ENCODE data around the gene CCDC3. TPM values are rescaled to one million over a fixed set of nuclear protein-coding genes. Genes with fewer than 3 reads are reported as not detected.

Gene CCDC3
- total and polyA plus RNA-seq, 2 of the 4 experiments (the other 2 are of a cell fraction): 0.29 to 0.36 TPM

GRCh38 chr10:12872577-12872976, 128.9 kb downstream of the CCDC3 start:
- H3K9me1 ChIP-seq (ENCODE audit: insufficient read depth, low read length): no peaks in the 10 kb centered on the region
- WGBS, 2 experiments (ENCODE audit: extremely low coverage in 2 of 2, insufficient read length in 1 of 2): no CpG with 5 or more reads among the region's 9 CpGs
- no peak overlapping the region for H2AK5ac ChIP-seq (ENCODE audit: low read depth, low read length)
- no peak overlapping the region for H3K4me2 ChIP-seq (ENCODE audit: low read depth, low read length)
- H4K20me1 ChIP-seq (ENCODE audit: insufficient read depth, low read length): no peaks in the 10 kb centered on the region
- no peak overlapping the region for H3K14ac ChIP-seq (replicated peaks; ENCODE audit: low read depth, low read length)
- dilution Hi-C loops (cut with HindIII; ENCODE audit: low sequenced_read_pairs, unreplicated experiment): no loop called here
- no peak overlapping the region for H3K4me3 ChIP-seq (ENCODE audit: insufficient read depth, low read depth, low read length)
- intact Hi-C loops (cut with micrococcal nuclease): no loop called here
- H2AFZ ChIP-seq (replicated peaks; ENCODE audit: low read length, poor library complexity): no peak overlapping the region
- no TSS peak for BruUV-seq (replicated peaks)
- peaks cover 2% of the 10 kb centered on the region; the same call in 1 of the 2 replicates for H3K4me1 ChIP-seq (ENCODE audit: control insufficient read depth, insufficient read depth, low read length)
- DNase-seq (no peak), ATAC-seq (ENCODE audit: low read depth) (no peak)
- H2BK5ac ChIP-seq (ENCODE audit: low read depth, low read length, poor library complexity, severe bottlenecking): no peak overlapping the region
- H4K8ac ChIP-seq (ENCODE audit: low read depth in 2 of 2, low read length in 2 of 2): no peak overlapping the region
- no peak overlapping the region for H2AK9ac ChIP-seq (replicated peaks; ENCODE audit: low read depth, low read length, poor library complexity)
- peaks cover 36% of the 10 kb centered on the region for H3K27me3 ChIP-seq (ENCODE audit: control insufficient read depth, insufficient read depth, low read length)
- no peaks in the 10 kb centered on the region for H3K79me1 ChIP-seq (ENCODE audit: low read depth in 1 of 2, low read length in 2 of 2)
- H2BK120ac ChIP-seq (ENCODE audit: low read depth, low read length): no peak overlapping the region
- POLR2A ChIA-PET (ENCODE audit: unreplicated experiment): no interaction called here
- H3K18ac ChIP-seq (ENCODE audit: low read depth, low read length): no peak overlapping the region
- no peak overlapping the region for H2BK20ac ChIP-seq (ENCODE audit: low read depth, low read length)
- no peak overlapping the region for H4K5ac ChIP-seq (ENCODE audit: low read depth, low read length)
- H4K91ac ChIP-seq (ENCODE audit: insufficient read depth, low read depth, low read length): no peak overlapping the region
- in situ Hi-C loops (cut with MboI; ENCODE audit: low sequenced_read_pairs): no loop called here
- no peak overlapping the region for H3K9ac ChIP-seq (ENCODE audit: low read depth, low read length)
- no peak overlapping the region for H2BK15ac ChIP-seq (ENCODE audit: low read depth, low read length)
- H3K23ac ChIP-seq (ENCODE audit: low read depth, low read length): no peak overlapping the region
- TF ChIP-seq SMC3 (IDR thresholded peaks at IDR 0.05; ENCODE audit: low read depth, low read length) (no peak), CEBPB (IDR thresholded peaks at IDR 0.05; ENCODE audit: low read depth, low read length) (no peak), ELK1 (IDR thresholded peaks at IDR 0.05; ENCODE audit: borderline replicate concordance, low read depth, low read length) (no peak), POLR2A (IDR thresholded peaks at IDR 0.05; ENCODE audit: low read depth, low read length) (no peak), FOS (IDR thresholded peaks at IDR 0.05; ENCODE audit: low read depth, low read length) (no peak), NFE2L2 (IDR thresholded peaks at IDR 0.05; ENCODE audit: low read depth, low read length) (no peak), MAFK (IDR thresholded peaks at IDR 0.05; ENCODE audit: low read depth, low read length) (no peak), MXI1 (IDR thresholded peaks at IDR 0.05; ENCODE audit: borderline replicate concordance, low read depth, low read length) (no peak), MAZ (IDR thresholded peaks at IDR 0.05; ENCODE audit: borderline replicate concordance, low read depth, low read length) (no peak), CHD1 (IDR thresholded peaks at IDR 0.05; ENCODE audit: low read depth, low read length) (no peak)
- TF ChIP-seq, protein P1, sequence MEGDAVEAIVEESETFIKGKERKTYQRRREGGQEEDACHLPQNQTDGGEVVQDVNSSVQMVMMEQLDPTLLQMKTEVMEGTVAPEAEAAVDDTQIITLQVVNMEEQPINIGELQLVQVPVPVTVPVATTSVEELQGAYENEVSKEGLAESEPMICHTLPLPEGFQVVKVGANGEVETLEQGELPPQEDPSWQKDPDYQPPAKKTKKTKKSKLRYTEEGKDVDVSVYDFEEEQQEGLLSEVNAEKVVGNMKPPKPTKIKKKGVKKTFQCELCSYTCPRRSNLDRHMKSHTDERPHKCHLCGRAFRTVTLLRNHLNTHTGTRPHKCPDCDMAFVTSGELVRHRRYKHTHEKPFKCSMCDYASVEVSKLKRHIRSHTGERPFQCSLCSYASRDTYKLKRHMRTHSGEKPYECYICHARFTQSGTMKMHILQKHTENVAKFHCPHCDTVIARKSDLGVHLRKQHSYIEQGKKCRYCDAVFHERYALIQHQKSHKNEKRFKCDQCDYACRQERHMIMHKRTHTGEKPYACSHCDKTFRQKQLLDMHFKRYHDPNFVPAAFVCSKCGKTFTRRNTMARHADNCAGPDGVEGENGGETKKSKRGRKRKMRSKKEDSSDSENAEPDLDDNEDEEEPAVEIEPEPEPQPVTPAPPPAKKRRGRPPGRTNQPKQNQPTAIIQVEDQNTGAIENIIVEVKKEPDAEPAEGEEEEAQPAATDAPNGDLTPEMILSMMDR (conservative IDR thresholded peaks at IDR 0.05; ENCODE audit: low read depth, low read length): no peak
- TF ChIP-seq, protein P2, sequence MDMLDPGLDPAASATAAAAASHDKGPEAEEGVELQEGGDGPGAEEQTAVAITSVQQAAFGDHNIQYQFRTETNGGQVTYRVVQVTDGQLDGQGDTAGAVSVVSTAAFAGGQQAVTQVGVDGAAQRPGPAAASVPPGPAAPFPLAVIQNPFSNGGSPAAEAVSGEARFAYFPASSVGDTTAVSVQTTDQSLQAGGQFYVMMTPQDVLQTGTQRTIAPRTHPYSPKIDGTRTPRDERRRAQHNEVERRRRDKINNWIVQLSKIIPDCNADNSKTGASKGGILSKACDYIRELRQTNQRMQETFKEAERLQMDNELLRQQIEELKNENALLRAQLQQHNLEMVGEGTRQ (IDR thresholded peaks at IDR 0.05; ENCODE audit: low read depth, low read length): no peak
- CTCF ChIA-PET: no interaction called here
- 0 out of 2 replicates have a peak, but pooled peaks cover 2% of the 10 kb centered on the region for H3K9me3 ChIP-seq (ENCODE audit: control insufficient read depth, insufficient read depth, low read length)
- H3K36me3 ChIP-seq (ENCODE audit: control insufficient read depth, insufficient read depth, low read length): no peaks in the 10 kb centered on the region
- H3K27ac ChIP-seq (ENCODE audit: insufficient read depth, low read length): no peak overlapping the region
- H3K56ac ChIP-seq (ENCODE audit: extremely low read depth, insufficient read depth, low read length): no peak overlapping the region
- H3K4ac ChIP-seq (ENCODE audit: low read depth, low read length): no peak overlapping the region
